HEK293T (cell line): Measurements from ENCODE around the gene DOHH.
"Not testable (repeated sequence)": the region's sequence is repeated elsewhere in the genome, so short reads cannot be mapped to it uniquely, and the experiment has no call there.

Experiments
- SUZ12 ChIP-seq: fragments of 450-650 bp; IDR thresholded peaks from 2 replicates; pipeline ENCODE4 v1.6.1; 2016; ENCODE audit warnings: mild to moderate bottlenecking
- TF ChIP-seq, protein P1 (sequence below): fragments of 450-650 bp; IDR thresholded peaks from 2 replicates; pipeline ENCODE4 v1.6.1; 2016

DNA sequence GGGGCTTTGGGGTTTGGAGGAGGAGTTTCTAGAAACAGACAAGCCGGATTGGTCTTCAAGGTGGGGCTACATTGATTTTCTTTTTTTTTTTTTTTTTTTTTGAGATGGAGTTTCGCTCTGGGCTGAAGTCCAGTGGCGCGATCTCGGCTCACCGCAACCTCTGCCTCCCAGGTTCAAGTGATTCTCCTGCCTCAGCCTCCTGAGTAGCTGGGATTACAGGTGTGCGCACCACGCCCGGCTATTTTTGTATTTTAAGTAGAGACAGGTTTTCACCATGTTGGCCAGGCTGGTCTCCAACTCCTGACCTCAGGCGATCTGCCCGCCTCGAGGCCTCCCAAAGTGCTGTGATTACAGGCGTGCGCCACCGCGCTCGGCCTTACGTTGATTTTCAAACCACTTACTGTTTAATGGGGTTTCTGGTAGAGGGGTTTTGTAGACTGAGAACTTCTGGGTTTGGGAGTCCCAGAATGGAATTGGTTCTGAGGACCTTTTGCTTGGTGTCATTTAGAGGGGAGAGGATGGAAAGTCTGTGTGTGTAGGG lies 7.7 kb upstream of the DOHH start:
- TF ChIP-seq SUZ12: not testable (repeated sequence)
- TF ChIP-seq, protein P1, sequence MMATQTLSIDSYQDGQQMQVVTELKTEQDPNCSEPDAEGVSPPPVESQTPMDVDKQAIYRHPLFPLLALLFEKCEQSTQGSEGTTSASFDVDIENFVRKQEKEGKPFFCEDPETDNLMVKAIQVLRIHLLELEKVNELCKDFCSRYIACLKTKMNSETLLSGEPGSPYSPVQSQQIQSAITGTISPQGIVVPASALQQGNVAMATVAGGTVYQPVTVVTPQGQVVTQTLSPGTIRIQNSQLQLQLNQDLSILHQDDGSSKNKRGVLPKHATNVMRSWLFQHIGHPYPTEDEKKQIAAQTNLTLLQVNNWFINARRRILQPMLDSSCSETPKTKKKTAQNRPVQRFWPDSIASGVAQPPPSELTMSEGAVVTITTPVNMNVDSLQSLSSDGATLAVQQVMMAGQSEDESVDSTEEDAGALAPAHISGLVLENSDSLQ: not testable (repeated sequence)
